Breast epithelium (tissue), 3 donors: ENCODE results near the gene RNF180.

Source experiments
- POLR2AphosphoS5 ChIP-seq, 3 donors: sonication (generic); formaldehyde crosslinking; IDR thresholded peaks; one replicate each; pipeline ENCODE4 v1.6.1; 2017; ENCODE audit warnings: antibody characterized with exemption in 3 of 3
- TF ChIP-seq, protein P1 (sequence below), 3 donors: fragments of 450-650 bp; IDR thresholded peaks; one replicate each; pipeline ENCODE4 v1.5.1; 2016 to 2017; ENCODE audit warnings: antibody characterized with exemption in 3 of 3, mild to moderate bottlenecking in 3 of 3, moderate library complexity in 3 of 3

- TF ChIP-seq, protein P1, sequence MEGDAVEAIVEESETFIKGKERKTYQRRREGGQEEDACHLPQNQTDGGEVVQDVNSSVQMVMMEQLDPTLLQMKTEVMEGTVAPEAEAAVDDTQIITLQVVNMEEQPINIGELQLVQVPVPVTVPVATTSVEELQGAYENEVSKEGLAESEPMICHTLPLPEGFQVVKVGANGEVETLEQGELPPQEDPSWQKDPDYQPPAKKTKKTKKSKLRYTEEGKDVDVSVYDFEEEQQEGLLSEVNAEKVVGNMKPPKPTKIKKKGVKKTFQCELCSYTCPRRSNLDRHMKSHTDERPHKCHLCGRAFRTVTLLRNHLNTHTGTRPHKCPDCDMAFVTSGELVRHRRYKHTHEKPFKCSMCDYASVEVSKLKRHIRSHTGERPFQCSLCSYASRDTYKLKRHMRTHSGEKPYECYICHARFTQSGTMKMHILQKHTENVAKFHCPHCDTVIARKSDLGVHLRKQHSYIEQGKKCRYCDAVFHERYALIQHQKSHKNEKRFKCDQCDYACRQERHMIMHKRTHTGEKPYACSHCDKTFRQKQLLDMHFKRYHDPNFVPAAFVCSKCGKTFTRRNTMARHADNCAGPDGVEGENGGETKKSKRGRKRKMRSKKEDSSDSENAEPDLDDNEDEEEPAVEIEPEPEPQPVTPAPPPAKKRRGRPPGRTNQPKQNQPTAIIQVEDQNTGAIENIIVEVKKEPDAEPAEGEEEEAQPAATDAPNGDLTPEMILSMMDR (IDR thresholded peaks at IDR 0.05) = no peak
- no peak for TF ChIP-seq POLR2AphosphoS5 (IDR thresholded peaks at IDR 0.05)
Observed at GRCh38 chr5:64210866-64211265, 45.2 kb downstream of the RNF180 start.
